Activated T-helper 2 cell treated with anti-CD3 and anti-CD28 coated beads, Interferon-gamma antibody, Interleukin-2, Interleukin-4, amounts not matched to agents 10 μg/mL and 5 μg/mL and 100 μg/mL, durations not matched to agents 14 hours and 24 hours and 36 hours (primary cell): Measurements from ENCODE around the gene TNPO3. TPM values are rescaled to one million over a fixed set of nuclear protein-coding genes. Genes with fewer than 3 reads are reported as not detected.

Experiments
- DNase-seq: peaks from one replicate; pipeline ENCODE4 v3.0.0; 2021; ENCODE audit warnings: low spot score
- H3K27ac Mint-ChIP-seq: one replicate; pipeline ENCODE4 v1.8.0; 2021; ENCODE audit warnings: mixed read lengths
- H3K27me3 Mint-ChIP-seq: one replicate; pipeline ENCODE4 v1.8.0; 2021; ENCODE audit warnings: low read depth, mixed read lengths
- H3K36me3 Mint-ChIP-seq: one replicate; pipeline ENCODE4 v1.8.0; 2021; ENCODE audit warnings: low read depth, mixed read lengths
- H3K4me1 Mint-ChIP-seq: one replicate; pipeline ENCODE4 v1.8.0; 2021; ENCODE audit warnings: low read depth, mixed read lengths
- H3K4me3 Mint-ChIP-seq: one replicate; pipeline ENCODE4 v1.8.0; 2021; ENCODE audit warnings: low read depth, mild to moderate bottlenecking, moderate library complexity, mixed read lengths
- H3K9me3 Mint-ChIP-seq: one replicate; pipeline ENCODE4 v1.8.0; 2021; ENCODE audit warnings: mixed read lengths
- intact Hi-C: fragments of 100-400 bp; cut with micrococcal nuclease; formaldehyde crosslinking; loops from one replicate; pipeline ENCODE4 v1.15.1; 2023
- total RNA-seq: library from RNA; stranded (reverse); gene quantifications from 2 replicates; pipeline ENCODE4 v1.2.3, GENCODE V29; 2022

Gene TNPO3
- 53.3 and 53.7 TPM in 2 replicates for total RNA-seq

DNA sequence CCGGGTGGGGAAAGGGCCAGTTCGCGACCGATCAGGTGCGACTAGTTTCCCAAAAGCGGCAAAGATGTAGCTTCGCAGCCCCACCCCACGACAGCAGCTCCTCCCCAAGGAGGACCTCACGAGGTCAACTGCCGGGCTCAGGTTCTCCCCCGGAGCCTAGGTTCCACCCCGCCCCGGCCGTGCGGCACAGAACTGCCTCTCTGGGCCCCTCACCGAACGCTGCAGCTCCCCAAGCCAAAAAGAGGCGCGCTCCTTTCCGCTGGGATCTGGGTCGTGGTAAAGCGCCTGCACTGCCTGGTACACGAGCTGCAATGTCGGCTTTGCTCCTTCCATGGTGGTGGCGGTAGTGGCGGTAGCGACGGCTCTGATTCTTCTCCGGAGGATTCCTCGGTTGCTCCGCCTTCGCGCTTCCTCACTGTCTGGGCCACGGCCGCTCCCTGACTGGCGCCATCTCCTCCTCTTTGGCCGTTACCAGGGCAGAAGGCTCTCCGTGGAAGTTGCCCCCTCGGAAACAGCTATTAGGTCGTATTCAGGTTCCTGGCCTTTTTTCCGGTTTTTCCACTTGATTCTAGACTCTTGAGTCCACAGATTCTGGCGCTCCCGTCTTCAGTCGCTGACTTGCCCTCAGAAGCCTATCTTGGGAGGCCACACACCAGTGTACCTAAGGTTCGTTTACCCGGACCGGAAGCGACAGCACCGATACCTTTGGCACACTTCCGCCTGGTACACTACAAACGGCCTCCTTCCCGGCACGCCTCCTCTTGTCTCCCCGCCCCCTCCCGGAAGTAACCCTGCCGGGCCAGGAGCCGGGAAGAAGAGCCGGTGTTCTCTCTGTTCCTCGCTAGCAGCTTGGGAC, at the start of gene TNPO3:
TNPO3 (minus strand) TSS at position 674 of the 856 bp plus-strand sequence; CDS start at position 333, 341 bp downstream.
- intact Hi-C loops: loop anchor here (1.0 to 2.0 kb wide), 3 partner anchors 36 to 91 kb away; no protein-coding TSS in a partner anchor
- H3K9me3 Mint-ChIP-seq: no peaks in the 10 kb centered on the region
- peaks cover 9% of the 10 kb centered on the region for H3K27me3 Mint-ChIP-seq

DNA sequence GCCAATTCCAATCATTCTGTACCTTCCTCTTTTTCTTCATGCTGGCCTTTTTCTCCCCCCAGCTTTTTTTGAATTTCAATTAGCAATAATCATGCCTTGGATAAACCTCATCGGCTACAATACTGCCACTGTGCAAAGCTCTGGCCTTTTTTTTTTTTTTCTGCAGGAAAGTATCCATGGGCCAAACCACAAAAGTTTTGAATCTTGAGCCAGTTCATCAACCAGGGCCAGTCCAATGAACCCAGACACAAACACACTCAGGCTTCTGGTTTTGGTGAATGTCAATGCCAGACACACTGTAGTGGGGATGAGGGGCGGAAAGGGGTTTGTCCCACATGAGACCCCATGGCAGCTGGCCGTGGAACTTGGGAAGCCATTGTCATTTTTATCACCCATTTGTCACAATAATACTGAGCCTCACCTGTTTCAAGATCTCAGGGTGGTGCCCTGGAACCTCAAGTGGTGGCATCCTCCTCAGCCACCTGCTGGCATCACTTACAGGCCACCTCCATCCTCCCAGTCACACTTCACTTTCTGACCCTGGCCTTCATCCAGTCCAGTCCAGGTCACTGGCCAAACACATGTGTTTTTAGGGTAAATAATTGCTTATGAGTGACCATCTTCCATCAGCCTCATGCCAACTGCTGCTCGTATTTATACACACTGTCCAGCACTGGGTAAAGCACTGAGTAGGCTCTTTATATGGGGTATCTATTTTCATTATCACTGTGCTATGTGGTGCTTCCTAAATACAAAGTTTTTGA, 48.8 kb upstream of the TNPO3 start:
- Mint-ChIP-seq H3K4me3 (no peak overlapping the region), H3K27ac (no peak overlapping the region), H3K4me1 (no peaks in the 10 kb centered on the region), H3K36me3 (no peaks in the 10 kb centered on the region), H3K27me3 (peaks cover 10% of the 10 kb centered on the region), H3K9me3 (no peaks in the 10 kb centered on the region)
- no peak for DNase-seq
- intact Hi-C loops: no loop called here

More for the DNA sequence above, at the start of gene TNPO3:
- DNase-seq: peak; percentile 87
- H3K4me3 Mint-ChIP-seq: peak within 1 kb of the TSS; percentile 99
- H3K27ac Mint-ChIP-seq: peak within 1 kb of the TSS; percentile 100
- peaks cover 27% of the 10 kb centered on the region for H3K36me3 Mint-ChIP-seq
- peaks cover 20% of the 10 kb centered on the region for H3K4me1 Mint-ChIP-seq

DNA sequence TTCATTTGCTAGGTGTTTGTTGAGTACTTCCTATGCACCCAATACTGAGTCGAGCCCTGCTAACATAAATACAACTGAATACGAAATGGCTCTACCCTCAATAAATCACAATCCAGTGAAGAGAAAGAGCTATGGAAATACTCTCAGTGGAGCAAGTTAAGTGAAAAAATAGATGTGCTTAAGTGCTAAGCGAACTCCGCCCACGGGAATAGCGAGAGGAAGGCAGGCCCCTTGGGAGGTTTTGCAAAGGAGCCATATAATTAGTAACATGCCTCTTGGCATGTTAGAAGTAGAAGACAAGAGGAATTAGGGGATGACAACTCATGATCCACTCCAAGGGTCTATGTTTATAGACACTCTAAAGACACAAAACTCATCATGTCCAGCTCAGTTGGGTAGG, 46.8 kb upstream of the TNPO3 start:
- no peaks in the 10 kb centered on the region for H3K36me3 Mint-ChIP-seq
- intact Hi-C loops: no loop called here
- no peak overlapping the region for H3K4me3 Mint-ChIP-seq

DNA sequence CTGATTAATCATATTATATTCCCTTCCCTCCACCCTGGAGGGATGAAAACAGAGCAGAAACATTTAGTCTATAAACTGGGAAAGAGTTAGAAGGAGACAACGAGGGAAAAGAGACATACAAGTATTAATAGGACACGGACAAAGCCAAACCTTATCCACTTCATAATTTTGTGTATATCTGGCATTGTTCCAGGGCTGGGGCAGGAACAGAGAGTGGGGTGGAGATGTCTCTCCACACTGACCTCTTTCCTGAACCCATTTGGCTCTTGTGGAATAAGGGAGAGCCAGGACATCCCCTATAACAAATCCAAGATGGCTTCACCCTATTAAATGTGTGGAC, 45.9 kb upstream of the TNPO3 start:
- no peaks in the 10 kb centered on the region for H3K36me3 Mint-ChIP-seq
- intact Hi-C loops: no loop called here
- peaks cover 8% of the 10 kb centered on the region for H3K27me3 Mint-ChIP-seq
- no peak for DNase-seq
- H3K4me1 Mint-ChIP-seq: no peaks in the 10 kb centered on the region
- no peak overlapping the region for H3K4me3 Mint-ChIP-seq
- H3K9me3 Mint-ChIP-seq: no peaks in the 10 kb centered on the region
- no peak overlapping the region for H3K27ac Mint-ChIP-seq

More for the DNA sequence above, 46.8 kb upstream of the TNPO3 start:
- H3K27me3 Mint-ChIP-seq: peaks cover 8% of the 10 kb centered on the region
- no peaks in the 10 kb centered on the region for H3K4me1 Mint-ChIP-seq
- no peaks in the 10 kb centered on the region for H3K9me3 Mint-ChIP-seq
- no peak for DNase-seq
- H3K27ac Mint-ChIP-seq: no peak overlapping the region

DNA sequence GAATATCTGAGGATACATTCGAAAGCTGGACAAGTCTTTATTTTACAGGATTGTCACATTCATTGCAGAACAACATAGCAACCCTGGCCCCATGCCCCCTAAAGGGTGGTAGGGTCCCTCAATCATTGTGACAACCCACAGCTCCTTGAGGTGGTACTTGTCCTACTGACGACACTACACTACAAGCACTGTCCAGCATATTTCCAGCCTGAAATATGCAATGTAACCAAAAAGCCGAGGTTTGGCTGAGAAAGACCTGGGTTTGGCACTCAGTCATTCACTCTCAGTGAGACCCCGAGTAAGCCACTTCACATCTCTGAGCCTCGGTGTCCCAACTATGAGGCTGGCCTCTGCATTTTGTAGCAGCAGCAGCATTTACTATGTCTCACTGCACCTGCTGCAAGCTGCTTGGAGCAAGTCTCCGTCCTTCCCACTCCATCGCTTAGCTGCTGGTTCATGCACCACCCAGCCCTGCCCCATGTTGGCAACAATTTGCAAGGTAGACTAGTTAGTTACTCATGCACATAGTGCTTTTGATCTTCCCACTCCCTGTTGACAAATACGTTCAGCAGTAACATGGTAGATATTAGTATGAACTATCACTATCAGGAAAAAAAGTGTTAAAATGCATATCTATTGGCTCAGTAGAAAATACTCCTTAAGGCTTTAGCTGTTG, 43.6 kb upstream of the TNPO3 start:
- H3K4me1 Mint-ChIP-seq: peaks cover 7% of the 10 kb centered on the region
- no peaks in the 10 kb centered on the region for H3K9me3 Mint-ChIP-seq
- intact Hi-C loops: no loop called here
- H3K27me3 Mint-ChIP-seq: peaks cover 3% of the 10 kb centered on the region
- no peaks in the 10 kb centered on the region for H3K36me3 Mint-ChIP-seq
- H3K4me3 Mint-ChIP-seq: no peak overlapping the region
- no peak for DNase-seq
- H3K27ac Mint-ChIP-seq: no peak overlapping the region

DNA sequence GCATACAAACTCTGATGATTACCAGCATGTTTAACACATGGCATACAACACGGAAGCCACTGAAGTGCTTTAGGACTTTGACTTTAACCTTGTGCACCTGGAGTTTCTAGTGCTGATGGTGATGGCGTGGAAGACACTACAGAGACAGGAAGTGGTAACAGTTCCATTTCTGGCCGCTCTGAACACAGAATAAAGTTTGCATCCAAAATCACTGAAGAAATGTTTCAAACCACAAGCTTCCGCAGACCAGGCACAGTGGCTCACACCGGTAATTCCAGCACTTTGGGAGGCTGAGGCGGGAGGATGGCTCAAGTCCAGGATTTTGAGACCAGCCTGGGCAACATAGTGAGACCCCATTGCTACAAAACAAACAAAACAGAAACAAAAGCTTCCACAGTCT, 40.3 kb upstream of the TNPO3 start:
- no peaks in the 10 kb centered on the region for H3K36me3 Mint-ChIP-seq
- H3K4me3 Mint-ChIP-seq: no peak overlapping the region
- peaks cover 1% of the 10 kb centered on the region for H3K27me3 Mint-ChIP-seq

DNA sequence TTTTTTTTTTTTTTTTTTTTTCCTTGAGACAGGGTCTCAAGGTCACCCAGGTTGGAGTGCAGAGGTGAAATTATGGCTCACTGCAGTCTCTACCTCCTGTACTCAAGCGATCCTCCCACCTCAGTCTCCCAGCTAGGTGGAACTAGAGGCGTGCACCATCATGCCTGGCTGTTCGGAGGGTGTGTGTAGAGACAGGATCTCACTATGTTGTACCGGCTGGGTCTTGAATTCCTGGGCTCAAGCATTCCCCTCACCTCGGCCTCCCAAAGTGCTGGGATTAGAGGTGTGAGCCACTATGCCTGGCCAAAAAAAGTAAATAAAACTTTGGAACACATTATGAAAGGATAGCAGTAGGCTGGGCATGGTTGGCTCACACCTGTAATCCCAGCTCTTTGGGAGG, 39.6 kb upstream of the TNPO3 start:
- H3K27ac Mint-ChIP-seq: no peak overlapping the region
- no peaks in the 10 kb centered on the region for H3K36me3 Mint-ChIP-seq
- H3K4me1 Mint-ChIP-seq: peaks cover 20% of the 10 kb centered on the region
- intact Hi-C loops: no loop called here
- H3K9me3 Mint-ChIP-seq: no peaks in the 10 kb centered on the region
- peaks cover 1% of the 10 kb centered on the region for H3K27me3 Mint-ChIP-seq
- no peak overlapping the region for H3K4me3 Mint-ChIP-seq
- no peak for DNase-seq

More for the DNA sequence above, 40.3 kb upstream of the TNPO3 start:
- intact Hi-C loops: no loop called here
- Mint-ChIP-seq H3K27ac (no peak overlapping the region), H3K9me3 (no peaks in the 10 kb centered on the region), H3K4me1 (peaks cover 14% of the 10 kb centered on the region)
- DNase-seq: no peak

DNA sequence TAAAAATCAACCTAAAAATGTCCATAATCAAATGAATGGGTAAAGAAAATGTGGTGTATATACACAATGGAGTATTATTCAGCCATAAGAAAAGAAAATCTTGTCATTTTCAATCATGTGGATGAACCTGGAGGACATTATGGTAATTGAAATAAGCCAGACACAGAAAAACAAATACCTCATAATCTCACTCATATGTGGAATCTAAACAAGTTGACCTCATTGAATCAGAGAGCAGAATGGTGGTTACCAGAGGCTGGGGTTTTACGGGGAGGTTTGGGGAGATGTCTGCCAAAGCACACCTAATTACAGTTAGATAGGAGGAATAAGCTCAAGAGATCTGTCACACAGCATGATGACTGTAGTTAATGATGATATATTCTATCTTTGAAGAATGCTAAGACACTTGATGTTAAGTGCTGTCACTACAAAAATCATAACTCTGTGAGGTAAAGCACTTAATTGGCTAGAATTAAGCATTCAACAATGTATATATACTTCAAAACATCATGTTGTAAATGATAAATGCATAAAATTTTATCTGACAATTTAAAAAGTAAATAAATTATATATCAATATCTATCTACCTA, 39.1 kb upstream of the TNPO3 start:
- H3K9me3 Mint-ChIP-seq: no peaks in the 10 kb centered on the region
- peaks cover 1% of the 10 kb centered on the region for H3K27me3 Mint-ChIP-seq
- intact Hi-C loops: no loop called here
- peaks cover 25% of the 10 kb centered on the region for H3K4me1 Mint-ChIP-seq
- no peak overlapping the region for H3K27ac Mint-ChIP-seq
- H3K36me3 Mint-ChIP-seq: no peaks in the 10 kb centered on the region
- no peak for DNase-seq
- no peak overlapping the region for H3K4me3 Mint-ChIP-seq

DNA sequence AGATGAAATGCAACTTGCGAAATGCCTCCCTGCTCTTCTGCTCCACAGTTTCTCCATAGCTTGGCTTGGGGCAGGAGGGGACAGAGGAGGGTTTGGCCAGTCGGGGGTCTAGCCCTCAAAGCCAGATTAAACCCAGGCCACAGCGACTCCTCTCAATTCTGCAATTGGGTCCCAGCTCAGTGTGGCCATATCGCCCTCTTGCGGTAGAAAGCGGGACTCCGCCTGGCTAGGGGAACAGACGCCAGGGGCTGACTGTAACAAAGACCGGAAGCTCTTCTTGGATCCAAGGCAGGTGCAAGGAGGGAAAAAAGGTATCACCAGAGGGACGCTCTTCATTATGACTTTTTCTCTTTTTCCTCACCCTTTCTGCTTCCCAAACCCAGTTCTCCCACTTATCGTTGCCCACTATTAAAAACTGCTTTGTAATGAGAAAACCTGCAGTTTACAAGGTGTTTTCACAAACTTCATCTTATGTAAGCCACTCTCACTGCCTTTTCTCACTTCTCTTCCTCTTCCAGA, 36.6 kb upstream of the TNPO3 start:
- Mint-ChIP-seq H3K27ac (no peak overlapping the region), H3K4me1 (peaks cover 25% of the 10 kb centered on the region), H3K27me3 (peaks cover 1% of the 10 kb centered on the region), H3K4me3 (no peak overlapping the region), H3K9me3 (no peaks in the 10 kb centered on the region), H3K36me3 (no peaks in the 10 kb centered on the region)
- DNase-seq: peak; percentile 79
- intact Hi-C loops: loop anchor here (1.0 to 2.0 kb wide), 2 partner anchors 37 to 187 kb away; partner anchors contain the start of gene TNPO3

DNA sequence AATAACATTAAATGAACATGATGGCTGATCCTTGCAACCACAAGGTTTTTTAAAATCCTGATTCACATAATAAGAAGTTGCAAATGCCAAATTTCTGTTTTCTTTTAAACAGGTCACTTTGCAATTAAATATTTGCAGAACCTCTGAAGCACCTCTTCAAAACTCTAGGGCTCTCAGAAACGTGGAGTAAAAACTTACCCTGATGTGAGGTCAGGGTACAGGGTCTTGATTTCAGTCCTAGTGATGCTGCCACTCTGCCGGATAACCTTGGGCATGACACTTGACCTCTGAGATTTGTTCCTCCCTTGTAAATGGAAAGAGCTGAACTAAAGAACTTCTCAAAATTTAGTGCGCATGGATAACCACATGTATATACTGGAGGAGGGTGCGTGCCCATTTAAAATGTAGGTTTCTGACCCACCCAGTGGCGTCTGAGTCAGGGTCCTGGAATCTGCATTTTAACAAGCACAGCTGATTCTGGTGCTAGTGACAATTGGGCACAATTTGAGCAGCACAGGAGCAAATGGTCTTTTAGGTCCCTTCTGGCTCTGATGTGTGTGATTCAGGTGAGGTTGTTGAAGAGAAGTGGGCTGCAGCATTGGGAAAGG, 35.5 kb upstream of the TNPO3 start:
- no peaks in the 10 kb centered on the region for H3K36me3 Mint-ChIP-seq
- intact Hi-C loops: loop anchor here (2.0 kb wide), 1 partner anchor 36 kb away; the partner anchor contains the start of gene TNPO3
- H3K4me3 Mint-ChIP-seq: no peak overlapping the region
- no peak for DNase-seq
- H3K4me1 Mint-ChIP-seq: peaks cover 22% of the 10 kb centered on the region
- H3K27ac Mint-ChIP-seq: no peak overlapping the region
- H3K9me3 Mint-ChIP-seq: no peaks in the 10 kb centered on the region
- peaks cover 1% of the 10 kb centered on the region for H3K27me3 Mint-ChIP-seq

DNA sequence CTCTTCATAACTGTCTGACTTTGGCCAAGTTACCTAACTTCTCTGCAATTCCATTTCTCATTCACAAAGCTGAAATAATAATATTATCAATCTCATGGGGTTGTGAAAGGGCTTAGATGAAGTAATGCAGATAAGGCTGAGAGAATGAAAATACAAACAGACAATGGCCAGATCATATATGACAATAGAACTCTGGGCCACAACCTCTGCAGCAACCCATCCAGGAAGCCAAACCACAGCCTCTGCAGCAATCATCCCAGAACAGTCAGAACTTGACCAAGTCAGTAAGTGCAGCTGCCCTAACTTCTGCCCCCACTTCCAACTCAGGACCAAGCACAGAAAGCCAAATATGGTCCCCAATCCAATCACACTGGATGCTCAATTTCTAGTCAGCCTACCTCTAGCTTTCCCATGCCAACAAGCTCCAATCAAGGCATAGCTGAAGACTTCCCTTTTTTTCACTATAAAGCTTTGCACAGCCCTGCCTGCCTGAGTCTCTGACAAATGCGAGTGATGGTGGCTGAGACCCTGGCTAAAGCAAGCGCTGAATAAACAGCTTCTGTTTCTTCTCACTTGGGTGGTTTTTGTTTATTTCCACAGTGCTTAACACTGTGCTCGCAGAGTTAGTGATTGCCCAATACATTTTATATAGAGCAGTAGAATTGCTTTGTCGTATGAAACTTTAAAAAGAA, 34.8 kb upstream of the TNPO3 start:
- peak; percentile 16 for DNase-seq
- H3K36me3 Mint-ChIP-seq: no peaks in the 10 kb centered on the region
- intact Hi-C loops: loop anchor here (2.0 to 5.0 kb wide), 2 partner anchors 35 to 82 kb away; partner anchors contain the start of gene TNPO3
- no peak overlapping the region for H3K4me3 Mint-ChIP-seq
- H3K27ac Mint-ChIP-seq: no peak overlapping the region
- H3K9me3 Mint-ChIP-seq: no peaks in the 10 kb centered on the region
- peaks cover 18% of the 10 kb centered on the region for H3K4me1 Mint-ChIP-seq
- H3K27me3 Mint-ChIP-seq: peaks cover 3% of the 10 kb centered on the region
